MM.1S (cell line): ENCODE results near the gene AREL1.

Experiments
- DNase-seq: peaks from one replicate; pipeline ENCODE4 v3.0.0-alpha.2; 2015
- H2AFZ ChIP-seq: fragments of 300-600 bp; sonication (generic); 2 replicates; pipeline ENCODE4 v1.6.0; 2016; ENCODE audit warnings: antibody characterized with exemption, low read length
- H3F3A ChIP-seq: fragments of 300-600 bp; sonication (generic); 2 replicates; pipeline ENCODE4 v1.6.1; 2016; ENCODE audit warnings: mild to moderate bottlenecking, antibody characterized with exemption, low read length, moderate library complexity, mixed read lengths; ENCODE audit not compliant: insufficient read depth
- H3K27ac ChIP-seq: fragments of 300-600 bp; sonication (generic); 2 replicates; pipeline ENCODE4 v1.5.1; 2016; ENCODE audit warnings: mild to moderate bottlenecking, low read length
- H3K27me3 ChIP-seq: fragments of 300-600 bp; sonication (generic); replicated peaks from 2 replicates; pipeline ENCODE4 v1.6.0; 2016; ENCODE audit warnings: low read length; ENCODE audit not compliant: insufficient read depth
- H3K36me3 ChIP-seq: fragments of 300-600 bp; sonication (generic); replicated peaks from 2 replicates; pipeline ENCODE4 v1.6.1; 2016; ENCODE audit warnings: mild to moderate bottlenecking, low read length, mixed read lengths; ENCODE audit not compliant: insufficient read depth
- H3K4me1 ChIP-seq: fragments of 300-600 bp; sonication (generic); 2 replicates; pipeline ENCODE4 v1.6.1; 2016; ENCODE audit warnings: low read length, mixed read lengths
- H3K4me2 ChIP-seq: fragments of 300-600 bp; sonication (generic); 2 replicates; pipeline ENCODE4 v1.6.0; 2016; ENCODE audit warnings: low read depth, low read length
- H3K4me3 ChIP-seq: fragments of 300-600 bp; sonication (generic); 2 replicates; pipeline ENCODE4 v1.5.1; 2016; ENCODE audit warnings: low read length, mixed read lengths
- H3K79me2 ChIP-seq: fragments of 300-600 bp; sonication (generic); 2 replicates; pipeline ENCODE4 v1.6.1; 2016; ENCODE audit warnings: mixed run types, low read length, mixed read lengths
- H3K9ac ChIP-seq: fragments of 300-600 bp; sonication (generic); 2 replicates; pipeline ENCODE4 v1.6.1; 2016; ENCODE audit warnings: low read length, mixed read lengths
- H3K9me2 ChIP-seq: fragments of 300-600 bp; sonication (generic); replicated peaks from 2 replicates; pipeline ENCODE4 v1.6.1; 2016; ENCODE audit warnings: mild to moderate bottlenecking, low read length, mixed read lengths; ENCODE audit not compliant: insufficient read depth
- H3K9me3 ChIP-seq: fragments of 300-600 bp; sonication (generic); replicated peaks from 2 replicates; pipeline ENCODE4 v1.6.1; 2016; ENCODE audit warnings: mild to moderate bottlenecking, low read length, mixed read lengths; ENCODE audit not compliant: insufficient read depth
- H4K20me1 ChIP-seq: fragments of 300-600 bp; sonication (generic); 2 replicates; pipeline ENCODE4 v1.6.1; 2016; ENCODE audit warnings: mild to moderate bottlenecking, low read length, moderate library complexity, mixed read lengths; ENCODE audit not compliant: insufficient read depth
- EZH2 ChIP-seq: fragments of 300-600 bp; sonication (generic); optimal IDR thresholded peaks from 2 replicates; pipeline ENCODE3; 2017; ENCODE audit warnings: low read depth, mild to moderate bottlenecking, antibody characterized with exemption, low read length, mixed read lengths
- EZH2phosphoT487 ChIP-seq: fragments of 300-600 bp; sonication (generic); IDR thresholded peaks from 2 replicates; pipeline ENCODE4 v1.6.1; 2018; ENCODE audit warnings: antibody characterized with exemption, low read length
- TF ChIP-seq, protein P1 (sequence below): fragments of 300-600 bp; sonication (generic); IDR thresholded peaks from 2 replicates; pipeline ENCODE4 v1.5.1; 2016; ENCODE audit warnings: antibody characterized with exemption, low read length, mixed read lengths

The AREL1 gene

DNA sequence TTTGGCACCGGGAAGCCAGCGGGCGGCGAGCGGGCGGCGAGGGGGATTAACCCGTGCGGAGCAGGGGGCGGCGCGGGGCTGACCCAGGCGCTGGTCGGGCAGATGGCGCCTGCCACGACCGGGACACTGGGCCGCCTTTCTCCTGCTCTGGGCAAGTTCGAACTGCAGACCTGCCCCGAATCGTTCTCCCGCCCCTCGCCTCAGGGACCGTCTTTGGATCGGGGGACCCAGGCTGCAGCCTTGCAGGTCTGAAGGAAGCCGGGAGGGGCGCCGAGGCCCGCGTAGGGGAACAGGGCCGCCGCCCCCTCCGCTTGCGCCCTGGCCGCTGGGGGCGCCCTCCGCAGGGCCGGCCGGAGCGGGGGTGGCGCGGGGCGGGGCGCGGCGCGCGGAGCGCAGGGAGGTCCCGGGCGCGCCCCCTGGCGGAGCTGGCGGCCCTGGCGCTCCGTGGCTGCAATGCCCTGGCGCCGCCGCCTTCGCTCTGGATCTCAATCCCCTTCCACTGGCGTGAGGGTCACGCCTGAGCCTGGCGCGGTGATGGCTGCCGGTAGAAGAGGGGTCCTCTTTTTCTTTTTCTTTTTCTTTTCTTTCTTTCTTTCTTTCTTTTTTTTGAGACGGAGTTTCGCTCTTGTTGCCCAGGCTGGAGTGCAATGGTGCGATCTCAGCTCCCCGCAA, 100.4 kb downstream of the AREL1 start:
- Histone ChIP-seq H4K20me1 (no peaks in the 10 kb centered on the region), H3K27me3 (0 out of 2 replicates have a peak, but pooled peaks cover 5% of the 10 kb centered on the region), H3K9me2 (no peaks in the 10 kb centered on the region), H3K4me3 (peak overlapping the region; percentile 57), H2AFZ (peak overlapping the region; percentile 45; the same call in 1 of the 2 replicates), H3K4me1 (no peaks in the 10 kb centered on the region), H3K27ac (no peak overlapping the region), H3F3A (no peaks in the 10 kb centered on the region), H3K79me2 (no peaks in the 10 kb centered on the region), H3K36me3 (no peaks in the 10 kb centered on the region), H3K4me2 (peak overlapping the region; percentile 81), H3K9me3 (no peaks in the 10 kb centered on the region), H3K9ac (no peak overlapping the region)
- DNase-seq: peak; percentile 58
- TF ChIP-seq, protein P1, sequence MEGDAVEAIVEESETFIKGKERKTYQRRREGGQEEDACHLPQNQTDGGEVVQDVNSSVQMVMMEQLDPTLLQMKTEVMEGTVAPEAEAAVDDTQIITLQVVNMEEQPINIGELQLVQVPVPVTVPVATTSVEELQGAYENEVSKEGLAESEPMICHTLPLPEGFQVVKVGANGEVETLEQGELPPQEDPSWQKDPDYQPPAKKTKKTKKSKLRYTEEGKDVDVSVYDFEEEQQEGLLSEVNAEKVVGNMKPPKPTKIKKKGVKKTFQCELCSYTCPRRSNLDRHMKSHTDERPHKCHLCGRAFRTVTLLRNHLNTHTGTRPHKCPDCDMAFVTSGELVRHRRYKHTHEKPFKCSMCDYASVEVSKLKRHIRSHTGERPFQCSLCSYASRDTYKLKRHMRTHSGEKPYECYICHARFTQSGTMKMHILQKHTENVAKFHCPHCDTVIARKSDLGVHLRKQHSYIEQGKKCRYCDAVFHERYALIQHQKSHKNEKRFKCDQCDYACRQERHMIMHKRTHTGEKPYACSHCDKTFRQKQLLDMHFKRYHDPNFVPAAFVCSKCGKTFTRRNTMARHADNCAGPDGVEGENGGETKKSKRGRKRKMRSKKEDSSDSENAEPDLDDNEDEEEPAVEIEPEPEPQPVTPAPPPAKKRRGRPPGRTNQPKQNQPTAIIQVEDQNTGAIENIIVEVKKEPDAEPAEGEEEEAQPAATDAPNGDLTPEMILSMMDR: peak; percentile 21
- TF ChIP-seq EZH2 (no peak), EZH2phosphoT487 (no peak)

DNA sequence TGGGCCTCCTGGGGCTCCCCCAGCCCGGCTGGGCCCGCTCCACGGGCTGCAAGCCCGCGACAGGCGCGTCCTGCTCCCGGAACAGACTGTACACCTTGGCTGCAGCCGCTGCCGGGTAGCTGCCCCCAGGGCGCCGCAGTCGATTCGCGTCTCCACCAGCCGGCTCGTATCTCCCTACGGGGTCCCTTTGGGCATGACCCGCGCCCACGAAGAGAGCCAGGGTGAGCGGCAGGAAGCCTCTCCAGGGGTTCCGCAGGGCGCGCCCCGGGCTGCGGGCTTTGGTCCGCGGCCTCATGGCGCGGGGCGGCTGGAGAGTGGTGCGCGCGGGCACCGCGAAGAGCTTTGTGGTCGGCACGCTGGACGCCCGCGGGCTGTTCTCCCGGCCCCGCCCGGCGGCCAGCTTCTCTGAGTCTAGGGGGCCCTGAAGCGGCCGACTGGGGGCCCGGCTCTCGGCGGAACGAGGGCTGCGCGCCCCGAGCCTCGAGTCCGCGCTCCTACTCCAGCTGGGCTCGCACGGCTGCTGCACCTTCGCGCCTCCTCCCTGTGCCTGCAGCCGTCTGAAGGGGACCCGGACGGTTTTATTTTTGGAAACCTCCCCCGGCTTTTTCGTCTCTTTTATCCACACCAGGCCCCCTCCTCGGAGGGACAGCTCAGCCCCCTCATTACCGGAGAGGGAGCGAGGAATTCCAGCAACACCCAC, 101.1 kb downstream of the AREL1 start, which contains the start of gene LTBP2:
Gene LTBP2 (minus strand): TSS at position 588 of the 700 bp plus-strand sequence. CDS start 293 bp downstream, at position 295.
- Histone ChIP-seq H3K79me2 (no peaks in the 10 kb centered on the region), H3K27ac (no peak within 1 kb of the TSS), H3K9me2 (no peaks in the 10 kb centered on the region), H3K36me3 (no peaks in the 10 kb centered on the region), H3K4me2 (peak within 1 kb of the TSS; percentile 81), H3K9me3 (no peaks in the 10 kb centered on the region), H3K4me3 (peak within 1 kb of the TSS; percentile 57), H2AFZ (peak within 1 kb of the TSS; percentile 45; the same call in 1 of the 2 replicates), H3F3A (no peaks in the 10 kb centered on the region), H3K4me1 (no peaks in the 10 kb centered on the region), H3K9ac (no peak within 1 kb of the TSS), H3K27me3 (0 out of 2 replicates have a peak, but pooled peaks cover 5% of the 10 kb centered on the region), H4K20me1 (no peaks in the 10 kb centered on the region)
- TF ChIP-seq EZH2phosphoT487: no peak
- TF ChIP-seq EZH2: no peak
- TF ChIP-seq, protein P1: no peak
- DNase-seq: no peak
